Activated CD4-positive, CD25-positive, alpha-beta regulatory T cell treated with anti-CD3 and anti-CD28 coated beads, Interleukin-2, amount 50 U/mL, for 24 hours (primary cell): ENCODE data around the gene DPEP2.
"Not testable (repeated sequence)": the region's sequence is repeated elsewhere in the genome, so short reads cannot be mapped to it uniquely, and the experiment has no call there.

Experiments used
- ATAC-seq, 2 donors: fragments of 150-1000 bp; cut with Tn5 transposase; one replicate each; pipeline ENCODE4 v1.10.0; 2021; ENCODE audit warnings: mild to moderate bottlenecking in 1 of 2, moderate library complexity in 1 of 2

DPEP2 gene

GRCh38 chr16:68005211-68005610, 5.9 kb upstream of the DPEP2 start:
- ATAC-seq, result no peak

- ATAC-seq, result no peak
These were observed 3.7 kb upstream of the DPEP2 start for GRCh38 chr16:68003031-68003430.

- no peak for ATAC-seq
These were observed 1.2 kb upstream of the DPEP2 start for GRCh38 chr16:68000450-68000849.

- ATAC-seq, result no peak
These were observed 701 bp upstream of the DPEP2 start for GRCh38 chr16:67999985-68000384.

- not testable (repeated sequence) for ATAC-seq
These were observed 979 bp downstream of the DPEP2 start for GRCh38 chr16:67998231-67998778.

GRCh38 chr16:67996666-67997065, 2.6 kb downstream of the DPEP2 start:
- no peak for ATAC-seq

- ATAC-seq, result no peak
These were observed 3.9 kb downstream of the DPEP2 start for GRCh38 chr16:67995423-67995822.

GRCh38 chr16:67994040-67994408, 5.3 kb downstream of the DPEP2 start:
- not testable (repeated sequence) for ATAC-seq

- peak; percentile 92 to 95 for ATAC-seq
These were observed 5.9 kb downstream of the DPEP2 start for GRCh38 chr16:67993207-67994039.

GRCh38 chr16:67992661-67993206, 6.5 kb downstream of the DPEP2 start:
- no peak for ATAC-seq

GRCh38 chr16:67990018-67990386, 9.3 kb downstream of the DPEP2 start:
- ATAC-seq, result no peak

GRCh38 chr16:67989322-67990017, 9.8 kb downstream of the DPEP2 start:
- ATAC-seq, result no peak

GRCh38 chr16:67988675-67989074, 10.6 kb downstream of the DPEP2 start:
- ATAC-seq, result no peak

GRCh38 chr16:67987460-67988160, 11.7 kb downstream of the DPEP2 start:
- ATAC-seq, result no peak

GRCh38 chr16:67986949-67987348, 12.3 kb downstream of the DPEP2 start:
- no peak for ATAC-seq

GRCh38 chr16:67982011-67982696, 17.1 kb downstream of the DPEP2 start:
- no peak for ATAC-seq

GRCh38 chr16:67979955-67980678, 19.2 kb downstream of the DPEP2 start, which contains the start of gene DPEP3:
Gene DPEP3, minus strand, starts transcription at chr16:67980499. Its CDS starts 119 bp downstream, at chr16:67980380.
- ATAC-seq, result no peak

GRCh38 chr16:67977469-67978227, 21.6 kb downstream of the DPEP2 start:
- ATAC-seq, result no peak

GRCh38 chr16:67977005-67977404, 22.3 kb downstream of the DPEP2 start:
- ATAC-seq, result no peak

GRCh38 chr16:67976205-67976604, 23.1 kb downstream of the DPEP2 start:
- no peak for ATAC-seq
